HepG2 (cell line): ENCODE results near the gene EPB41L1. TPM values are rescaled to one million over a fixed set of nuclear protein-coding genes. Genes with fewer than 3 reads are reported as not detected.

Experiments
- ELK4 ChIP-seq: sonication (generic); formaldehyde crosslinking; IDR thresholded peaks from 2 replicates; pipeline ENCODE4 v1.9.0; 2021; ENCODE audit warnings: missing genetic modification reagents, borderline replicate concordance
- HMG20B ChIP-seq: conservative IDR thresholded peaks from 2 replicates; pipeline ENCODE4 v1.6.1; 2016; ENCODE audit warnings: missing genetic modification reagents, missing compliant biosample characterization
- MAX ChIP-seq: IDR thresholded peaks from 2 replicates; pipeline ENCODE4 v1.6.1; 2012; ENCODE audit warnings: inconsistent platforms
- MTERF4 ChIP-seq: sonication (generic); formaldehyde crosslinking; IDR thresholded peaks from 2 replicates; pipeline ENCODE4 v1.8.0; 2023; ENCODE audit warnings: mild to moderate bottlenecking, missing genetic modification reagents
- NRL ChIP-seq: sonication (generic); formaldehyde crosslinking; IDR thresholded peaks from 2 replicates; pipeline ENCODE4 v1.5.0; 2020; ENCODE audit warnings: missing genetic modification reagents, mild to moderate bottlenecking, moderate library complexity, borderline replicate concordance
- PBX3 ChIP-seq: sonication (generic); formaldehyde crosslinking; IDR thresholded peaks from 2 replicates; pipeline ENCODE4 v1.8.1; 2023; ENCODE audit warnings: missing genetic modification reagents, inconsistent platforms, borderline replicate concordance
- PRPF4 ChIP-seq: fragments of 200-400 bp; formaldehyde crosslinking; IDR thresholded peaks from 2 replicates; pipeline ENCODE4 v1.6.1; 2016; ENCODE audit warnings: low read length, low read depth; ENCODE audit not compliant: poor library complexity, severe bottlenecking
- SIN3A ChIP-seq: IDR thresholded peaks from 2 replicates; pipeline ENCODE4 v1.6.1; 2011; ENCODE audit warnings: low read depth, mild to moderate bottlenecking, control low read depth, low read length, borderline replicate concordance
- SMAD1 ChIP-seq: sonication (generic); formaldehyde crosslinking; IDR thresholded peaks from 2 replicates; pipeline ENCODE4 v1.4.0; 2020; ENCODE audit warnings: missing genetic modification reagents, low read depth, mild to moderate bottlenecking, borderline replicate concordance
- ZFY ChIP-seq: sonication (generic); formaldehyde crosslinking; IDR thresholded peaks from 2 replicates; pipeline ENCODE4 v1.4.0; 2020; ENCODE audit warnings: missing genetic modification reagents
- ZNF234 ChIP-seq: sonication (generic); formaldehyde crosslinking; conservative IDR thresholded peaks from 2 replicates; pipeline ENCODE4 v1.5.1; 2020; ENCODE audit warnings: mild to moderate bottlenecking, missing genetic modification reagents
- ZNF432 ChIP-seq: sonication (generic); formaldehyde crosslinking; IDR thresholded peaks from 2 replicates; pipeline ENCODE4 v1.5.0; 2020; ENCODE audit warnings: missing genetic modification reagents, mild to moderate bottlenecking, borderline replicate concordance
- ZNF460 ChIP-seq: sonication (generic); formaldehyde crosslinking; IDR thresholded peaks from 2 replicates; pipeline ENCODE4 v1.5.1; 2020; ENCODE audit warnings: missing genetic modification reagents, mild to moderate bottlenecking, borderline replicate concordance
- ZNF572 ChIP-seq: sonication (generic); formaldehyde crosslinking; IDR thresholded peaks from 2 replicates; pipeline ENCODE4 v1.5.1; 2020; ENCODE audit warnings: mild to moderate bottlenecking, missing genetic modification reagents
- ZNF577 ChIP-seq: sonication (generic); formaldehyde crosslinking; IDR thresholded peaks from 2 replicates; pipeline ENCODE4 v1.4.0; 2020; ENCODE audit warnings: mild to moderate bottlenecking, low read depth, missing genetic modification reagents, borderline replicate concordance
- ZZZ3 ChIP-seq: sonication (generic); formaldehyde crosslinking; IDR thresholded peaks from 2 replicates; pipeline ENCODE4 v1.4.0; 2020; ENCODE audit warnings: missing genetic modification reagents, mild to moderate bottlenecking, borderline replicate concordance
- polyA plus RNA-seq, 8 experiments: library from polyadenylated mRNA; depleted of rRNA in 3 of 8; stranded (reverse) in 7 of 8; unstranded in 1 of 8; fragments of >200 nt; fragmentation: Illumina TruSeq in 4 of 8; extraction: Trizol in 4 of 8; gene quantifications; 2 replicates each; pipeline versions ENCODE4 v1.2.1 to v1.2.3, GENCODE V29; 2011 to 2016; ENCODE audit warnings: low read depth in 4 of 8, missing spikeins in 1 of 8, mixed read lengths in 1 of 8; ENCODE audit not compliant: insufficient read depth in 1 of 8
- total RNA-seq, 5 experiments: library from RNA; depleted of rRNA; stranded (reverse); fragments of >200 nt; fragmentation: Illumina TruSeq; extraction: Trizol; gene quantifications; 2 replicates each; pipeline ENCODE4 v1.2.3, GENCODE V29; 2016; ENCODE audit warnings: low read depth in 1 of 5
- TF ChIP-seq, protein P1 (sequence below): IDR thresholded peaks from 2 replicates; pipeline ENCODE4 v1.6.1; 2016; ENCODE audit warnings: mild to moderate bottlenecking
- TF ChIP-seq, protein P2 (sequence below): IDR thresholded peaks from 2 replicates; pipeline ENCODE4 v1.6.1; 2016; ENCODE audit warnings: missing compliant biosample characterization, missing genetic modification reagents, borderline replicate concordance
- TF ChIP-seq, protein P3 (sequence below): IDR thresholded peaks from 2 replicates; pipeline ENCODE4 v1.6.1; 2016

EPB41L1 gene
- total and polyA plus RNA-seq, 2 of the 13 experiments (the other 11 are each of a cell fraction or from before 2014, with no cell fraction given): 16.7 to 39.0 TPM

- TF ChIP-seq, protein P1, sequence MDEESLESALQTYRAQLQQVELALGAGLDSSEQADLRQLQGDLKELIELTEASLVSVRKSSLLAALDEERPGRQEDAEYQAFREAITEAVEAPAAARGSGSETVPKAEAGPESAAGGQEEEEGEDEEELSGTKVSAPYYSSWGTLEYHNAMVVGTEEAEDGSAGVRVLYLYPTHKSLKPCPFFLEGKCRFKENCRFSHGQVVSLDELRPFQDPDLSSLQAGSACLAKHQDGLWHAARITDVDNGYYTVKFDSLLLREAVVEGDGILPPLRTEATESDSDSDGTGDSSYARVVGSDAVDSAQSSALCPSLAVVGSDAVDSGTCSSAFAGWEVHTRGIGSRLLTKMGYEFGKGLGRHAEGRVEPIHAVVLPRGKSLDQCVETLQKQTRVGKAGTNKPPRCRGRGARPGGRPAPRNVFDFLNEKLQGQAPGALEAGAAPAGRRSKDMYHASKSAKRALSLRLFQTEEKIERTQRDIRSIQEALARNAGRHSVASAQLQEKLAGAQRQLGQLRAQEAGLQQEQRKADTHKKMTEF (CRISPR knock-in tag): no peak
- TF ChIP-seq MAX (no peak), ZZZ3 (CRISPR knock-in tag) (no peak), ZNF460 (CRISPR knock-in tag) (no peak), ZFY (no peak), MTERF4 (CRISPR knock-in tag) (no peak), SIN3A (no peak), ZNF572 (CRISPR knock-in tag) (no peak), ZNF577 (CRISPR knock-in tag) (no peak), PRPF4 (no peak), SMAD1 (CRISPR knock-in tag) (no peak), HMG20B (CRISPR knock-in tag) (no peak), ZNF432 (no peak), ZNF234 (CRISPR knock-in tag) (no peak), PBX3 (CRISPR knock-in tag) (0 out of 2 replicates have a peak, but pooled peaks have one; percentile 50), NRL (CRISPR knock-in tag) (peak; percentile 75; the same call in 1 of the 2 replicates), ELK4 (CRISPR knock-in tag) (no peak)
- TF ChIP-seq, protein P2, sequence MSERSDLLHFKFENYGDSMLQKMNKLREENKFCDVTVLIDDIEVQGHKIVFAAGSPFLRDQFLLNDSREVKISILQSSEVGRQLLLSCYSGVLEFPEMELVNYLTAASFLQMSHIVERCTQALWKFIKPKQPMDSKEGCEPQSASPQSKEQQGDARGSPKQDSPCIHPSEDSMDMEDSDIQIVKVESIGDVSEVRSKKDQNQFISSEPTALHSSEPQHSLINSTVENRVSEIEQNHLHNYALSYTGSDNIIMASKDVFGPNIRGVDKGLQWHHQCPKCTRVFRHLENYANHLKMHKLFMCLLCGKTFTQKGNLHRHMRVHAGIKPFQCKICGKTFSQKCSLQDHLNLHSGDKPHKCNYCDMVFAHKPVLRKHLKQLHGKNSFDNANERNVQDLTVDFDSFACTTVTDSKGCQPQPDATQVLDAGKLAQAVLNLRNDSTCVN: no peak
- TF ChIP-seq, protein P3, sequence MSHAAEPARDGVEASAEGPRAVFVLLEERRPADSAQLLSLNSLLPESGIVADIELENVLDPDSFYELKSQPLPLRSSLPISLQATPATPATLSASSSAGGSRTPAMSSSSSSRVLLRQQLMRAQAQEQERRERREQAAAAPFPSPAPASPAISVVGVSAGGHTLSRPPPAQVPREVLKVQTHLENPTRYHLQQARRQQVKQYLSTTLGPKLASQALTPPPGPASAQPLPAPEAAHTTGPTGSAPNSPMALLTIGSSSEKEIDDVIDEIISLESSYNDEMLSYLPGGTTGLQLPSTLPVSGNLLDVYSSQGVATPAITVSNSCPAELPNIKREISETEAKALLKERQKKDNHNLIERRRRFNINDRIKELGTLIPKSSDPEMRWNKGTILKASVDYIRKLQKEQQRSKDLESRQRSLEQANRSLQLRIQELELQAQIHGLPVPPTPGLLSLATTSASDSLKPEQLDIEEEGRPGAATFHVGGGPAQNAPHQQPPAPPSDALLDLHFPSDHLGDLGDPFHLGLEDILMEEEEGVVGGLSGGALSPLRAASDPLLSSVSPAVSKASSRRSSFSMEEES: 0 out of 2 replicates have a peak, but pooled peaks have one; percentile 54
Observed at GRCh38 chr20:36184816-36185776, 30.6 kb downstream of the EPB41L1 start (continued).
